HG03565 (cell line): ENCODE measurements around the gene RYR2.

Source experiments
- ATAC-seq: cut with Tn5 transposase; IDR thresholded peaks from one replicate; pipeline ENCODE4 v1.9.1; 2021; ENCODE audit warnings: mild to moderate bottlenecking, moderate library complexity; ENCODE audit not compliant: unreplicated experiment

RYR2 gene

GRCh38 chr1:237416924-237417655, 375.1 kb downstream of the RYR2 start:
- ATAC-seq, result no peak

DNA sequence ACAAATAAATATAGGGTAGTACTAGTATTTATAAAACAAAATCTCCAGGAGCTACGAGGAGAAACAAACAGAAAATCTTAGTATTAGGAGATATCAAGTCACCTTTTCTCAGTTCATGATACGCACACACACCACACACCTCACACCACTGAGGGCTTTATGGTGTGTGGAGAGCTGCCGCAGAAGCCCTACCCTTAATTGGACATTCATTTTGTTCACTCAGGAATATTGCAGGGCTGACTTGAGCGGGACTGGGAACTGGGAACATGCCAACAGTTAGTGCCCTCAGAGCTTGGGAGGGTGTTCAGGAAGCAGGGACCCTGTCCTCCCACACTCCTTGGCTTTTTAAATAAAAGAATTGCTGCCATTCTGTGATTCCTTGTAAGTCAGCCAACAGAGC, 386.8 kb downstream of the RYR2 start:
- ATAC-seq, result no peak

DNA sequence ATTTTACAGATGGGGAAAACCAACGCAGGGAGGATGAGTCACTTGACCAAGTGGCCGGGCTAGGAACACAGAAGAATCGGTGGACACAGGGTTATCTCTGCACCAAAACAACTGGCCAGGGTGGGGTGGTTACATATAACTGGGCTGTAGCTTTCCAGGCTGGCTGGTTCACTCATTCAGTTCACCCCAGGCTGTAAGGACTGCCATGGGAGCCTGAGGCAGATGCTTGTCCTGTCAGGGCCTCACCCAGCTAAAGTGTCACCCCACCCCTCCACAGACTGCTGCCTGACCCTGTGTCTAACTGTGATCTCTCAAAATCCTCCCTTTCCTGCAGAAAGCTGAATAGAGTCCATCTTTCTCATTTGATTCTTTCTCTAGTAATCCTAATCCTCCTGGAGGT, 387.3 kb downstream of the RYR2 start:
- ATAC-seq, result no peak

GRCh38 chr1:237431448-237431847, 389.5 kb downstream of the RYR2 start:
- ATAC-seq, result no peak

GRCh38 chr1:237440346-237440745, 398.4 kb downstream of the RYR2 start:
- no peak for ATAC-seq

- ATAC-seq, result no peak
These were observed 402.3 kb downstream of the RYR2 start for GRCh38 chr1:237444120-237444790.

- no peak for ATAC-seq
These were observed 406.1 kb downstream of the RYR2 start for GRCh38 chr1:237448042-237448441.

DNA sequence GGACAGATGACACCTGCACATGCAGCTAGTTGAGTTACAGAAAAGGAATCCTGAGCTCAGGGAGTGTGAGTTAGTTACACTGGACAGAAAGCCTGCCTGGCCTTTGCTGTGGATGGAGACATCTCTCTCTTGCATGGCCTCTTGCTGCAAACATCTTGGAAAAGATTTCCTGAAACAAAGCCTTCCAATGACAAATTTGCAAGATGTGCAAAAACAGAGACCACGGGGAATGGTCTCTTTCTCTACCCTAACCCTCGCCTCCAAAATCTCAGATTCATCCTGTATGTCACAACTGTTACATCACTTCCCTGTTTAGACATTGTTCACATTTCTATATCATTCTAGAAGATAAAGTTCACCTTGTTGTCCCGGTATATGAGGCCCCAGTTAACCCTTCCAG, 415.6 kb downstream of the RYR2 start:
- no peak for ATAC-seq

DNA sequence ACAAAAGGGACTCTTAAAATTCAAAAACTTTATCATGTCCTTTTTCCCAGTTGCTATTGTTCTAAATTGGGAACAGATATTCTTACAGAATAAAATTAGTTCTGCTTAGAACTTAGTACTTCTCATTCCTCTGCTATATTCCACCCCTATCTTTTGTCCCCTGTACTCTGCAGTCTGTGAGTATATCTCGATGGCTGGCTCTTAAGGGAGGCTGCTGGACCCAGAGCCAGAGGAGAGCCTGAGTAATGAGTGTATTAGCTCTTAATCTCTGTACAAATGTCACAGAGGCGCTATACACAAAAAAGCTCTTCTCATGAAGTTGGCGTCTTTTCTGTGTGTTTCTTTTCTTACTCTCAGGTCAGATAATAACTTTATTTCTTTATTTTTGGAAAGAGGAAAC, 425.3 kb downstream of the RYR2 start:
- ATAC-seq, result no peak

GRCh38 chr1:237470712-237471338, 428.8 kb downstream of the RYR2 start:
- no peak for ATAC-seq

- ATAC-seq, result no peak
These were observed 429.4 kb downstream of the RYR2 start for GRCh38 chr1:237471377-237471776.

GRCh38 chr1:237471956-237472355, 430.0 kb downstream of the RYR2 start:
- no peak for ATAC-seq

- ATAC-seq, result no peak
These were observed 431.9 kb downstream of the RYR2 start for GRCh38 chr1:237473854-237474253.

DNA sequence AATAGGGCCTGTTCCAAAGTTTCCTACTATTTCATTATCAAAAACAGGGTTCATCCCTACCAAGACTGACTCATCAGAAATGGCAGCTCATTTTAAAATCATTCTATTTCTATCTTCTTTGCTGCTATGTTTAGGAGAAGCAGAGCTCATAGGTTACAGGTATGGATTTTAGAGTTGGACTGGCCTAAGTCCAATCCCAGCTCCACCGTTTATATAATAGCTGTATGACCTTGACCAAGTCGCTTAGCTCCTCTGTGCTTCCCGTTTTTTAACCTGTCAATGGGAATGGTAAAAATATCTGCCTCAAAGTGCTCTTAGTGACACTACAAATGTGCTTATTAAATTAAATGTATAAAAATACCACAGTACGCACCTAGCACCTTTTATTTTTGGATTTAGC, 436.1 kb downstream of the RYR2 start:
- ATAC-seq, result no peak

DNA sequence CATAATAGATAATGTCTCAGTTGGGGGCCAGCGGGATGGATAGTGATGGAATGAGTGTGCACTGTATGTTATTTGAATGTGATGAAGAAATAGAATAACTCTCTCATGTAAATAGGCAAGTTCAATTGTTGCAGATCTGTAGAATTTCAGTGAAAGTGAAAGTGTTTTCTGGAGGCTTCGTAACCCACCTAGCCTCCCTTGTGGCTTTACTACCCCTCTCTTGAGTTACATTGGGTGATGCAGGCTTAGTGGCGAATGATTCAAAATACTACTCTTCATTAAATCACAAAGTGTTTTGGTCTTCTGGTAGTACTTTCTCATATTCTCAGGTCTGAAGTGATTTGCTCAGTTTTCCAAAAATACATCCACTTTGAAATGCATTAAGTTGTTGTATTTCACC, 436.9 kb downstream of the RYR2 start:
- ATAC-seq, result no peak

- ATAC-seq, result no peak
These were observed 440.8 kb downstream of the RYR2 start for GRCh38 chr1:237482777-237483176.

DNA sequence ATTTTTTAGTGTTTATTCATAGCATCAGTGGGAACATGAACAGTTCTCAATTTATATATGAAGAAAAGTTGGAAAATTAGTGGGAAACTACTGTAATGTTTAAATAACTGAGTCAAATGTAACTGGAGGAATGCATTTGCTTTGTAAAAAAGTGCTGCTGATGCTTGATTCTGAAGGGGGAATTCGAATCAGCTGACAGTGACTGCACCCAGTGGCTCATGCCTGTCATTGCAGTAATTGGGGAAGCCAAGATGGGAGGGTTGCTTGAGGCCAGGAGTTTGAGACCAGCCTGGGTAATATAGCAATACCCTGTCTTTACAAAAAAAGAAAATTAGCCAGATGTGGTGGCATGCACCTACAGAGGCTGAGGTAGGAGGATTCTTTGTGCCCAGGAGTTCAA, 450.4 kb downstream of the RYR2 start:
- no peak for ATAC-seq

GRCh38 chr1:237500566-237500965, 458.6 kb downstream of the RYR2 start:
- no peak for ATAC-seq

GRCh38 chr1:237503292-237503691, 461.3 kb downstream of the RYR2 start:
- ATAC-seq, result no peak

DNA sequence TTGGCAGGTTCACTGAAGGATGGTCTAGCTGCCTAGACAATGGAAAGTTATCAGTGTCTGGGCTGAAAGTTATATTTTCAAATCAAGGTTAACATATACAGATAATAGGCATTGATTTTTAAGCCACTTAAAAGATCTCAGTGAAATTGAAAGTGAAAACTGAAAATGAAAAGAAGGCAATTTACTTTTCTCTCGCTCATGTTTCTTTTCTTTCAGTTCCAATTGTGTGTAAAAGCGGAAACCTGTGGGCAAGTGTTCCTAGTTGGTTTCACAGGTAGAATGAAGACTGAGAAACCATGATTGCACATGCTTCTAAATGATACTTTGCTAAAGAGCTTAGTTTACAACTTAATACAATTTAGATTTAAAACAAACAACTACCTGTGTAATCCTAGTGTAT, 465.0 kb downstream of the RYR2 start:
- ATAC-seq, result peak; percentile 98

GRCh38 chr1:237509748-237510147, 467.8 kb downstream of the RYR2 start:
- ATAC-seq, result no peak

GRCh38 chr1:237525102-237525501, 483.1 kb downstream of the RYR2 start:
- no peak for ATAC-seq
